ENCODE data around the gene DUSP7.

The DUSP7 gene

DNA sequence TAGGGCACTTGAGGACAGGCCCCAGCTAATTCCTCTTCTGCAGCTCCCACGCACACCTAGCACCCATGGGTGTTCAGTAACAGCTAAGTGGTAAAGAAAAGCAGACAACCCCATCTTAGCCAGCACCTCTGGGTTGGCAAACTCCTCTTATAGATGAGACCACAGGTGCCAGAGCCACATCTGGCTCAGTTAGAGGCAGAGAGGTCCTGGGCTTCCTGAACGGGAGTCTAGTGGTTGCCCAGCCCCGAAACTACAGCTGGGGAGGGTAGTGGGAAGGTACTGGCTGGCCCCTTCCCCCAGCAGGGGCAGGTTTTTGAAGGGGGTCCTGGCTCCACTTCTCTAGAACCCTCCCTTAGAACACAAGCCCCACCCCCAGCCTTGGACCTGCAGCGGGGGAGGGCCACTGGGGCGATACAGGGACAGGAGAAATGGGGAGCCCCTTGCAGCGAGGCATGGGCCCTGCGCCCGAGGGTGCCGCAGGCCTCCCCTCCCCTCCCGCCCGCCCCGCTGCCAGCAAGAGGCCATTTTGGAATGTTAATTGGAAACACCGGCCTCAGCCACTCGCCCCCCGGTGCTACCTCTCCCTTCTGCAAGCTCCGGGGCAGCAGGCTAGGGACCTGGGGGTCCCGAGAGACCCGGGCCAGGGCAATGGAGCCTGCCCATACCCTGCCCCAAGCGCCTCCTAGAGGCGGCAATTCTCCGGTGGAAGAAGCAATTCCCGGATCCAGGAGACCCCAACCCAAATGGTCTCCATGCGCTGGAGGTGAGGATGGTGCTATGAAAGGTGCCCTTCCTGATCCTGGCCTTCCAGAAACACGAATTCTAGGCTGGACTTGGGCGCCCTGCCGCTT is 1.5 kb downstream of the DUSP7 start:
- peak; percentile 35 for DNase-seq (ENCODE audit: low read depth)
- H3K4me3 ChIP-seq (ENCODE audit: low read length): peak overlapping the region; percentile 87
- TF ChIP-seq, protein P1, sequence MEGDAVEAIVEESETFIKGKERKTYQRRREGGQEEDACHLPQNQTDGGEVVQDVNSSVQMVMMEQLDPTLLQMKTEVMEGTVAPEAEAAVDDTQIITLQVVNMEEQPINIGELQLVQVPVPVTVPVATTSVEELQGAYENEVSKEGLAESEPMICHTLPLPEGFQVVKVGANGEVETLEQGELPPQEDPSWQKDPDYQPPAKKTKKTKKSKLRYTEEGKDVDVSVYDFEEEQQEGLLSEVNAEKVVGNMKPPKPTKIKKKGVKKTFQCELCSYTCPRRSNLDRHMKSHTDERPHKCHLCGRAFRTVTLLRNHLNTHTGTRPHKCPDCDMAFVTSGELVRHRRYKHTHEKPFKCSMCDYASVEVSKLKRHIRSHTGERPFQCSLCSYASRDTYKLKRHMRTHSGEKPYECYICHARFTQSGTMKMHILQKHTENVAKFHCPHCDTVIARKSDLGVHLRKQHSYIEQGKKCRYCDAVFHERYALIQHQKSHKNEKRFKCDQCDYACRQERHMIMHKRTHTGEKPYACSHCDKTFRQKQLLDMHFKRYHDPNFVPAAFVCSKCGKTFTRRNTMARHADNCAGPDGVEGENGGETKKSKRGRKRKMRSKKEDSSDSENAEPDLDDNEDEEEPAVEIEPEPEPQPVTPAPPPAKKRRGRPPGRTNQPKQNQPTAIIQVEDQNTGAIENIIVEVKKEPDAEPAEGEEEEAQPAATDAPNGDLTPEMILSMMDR (IDR thresholded peaks at IDR 0.05; ENCODE audit: insufficient read depth, low read depth, low read length, missing control alignments): peak; percentile 27

- TF ChIP-seq, protein P1 (IDR thresholded peaks at IDR 0.05; ENCODE audit: insufficient read depth, low read depth, low read length, missing control alignments): peak; percentile 64
- peak; percentile 100 for DNase-seq (ENCODE audit: low read depth)
- peak overlapping the region; percentile 87 for H3K4me3 ChIP-seq (ENCODE audit: low read length)
Measured at GRCh38 chr3:52053307-52054304, 2.8 kb downstream of the DUSP7 start.

- DNase-seq (ENCODE audit: low read depth): peak; percentile 77
Measured at GRCh38 chr3:52052831-52053306, 3.5 kb downstream of the DUSP7 start.

GRCh38 chr3:52051444-52051843 is 4.9 kb downstream of the DUSP7 start:
- no peak overlapping the region for H3K4me3 ChIP-seq (ENCODE audit: low read length)
- no peak for DNase-seq (ENCODE audit: low read depth)
- TF ChIP-seq, protein P1 (IDR thresholded peaks at IDR 0.05; ENCODE audit: insufficient read depth, low read depth, low read length, missing control alignments): no peak

More at GRCh38 chr3:52052831-52053306, 3.5 kb downstream of the DUSP7 start:
- TF ChIP-seq, protein P1 (IDR thresholded peaks at IDR 0.05; ENCODE audit: insufficient read depth, low read depth, low read length, missing control alignments): peak; percentile 33
- peak overlapping the region; percentile 87 for H3K4me3 ChIP-seq (ENCODE audit: low read length)

DNA sequence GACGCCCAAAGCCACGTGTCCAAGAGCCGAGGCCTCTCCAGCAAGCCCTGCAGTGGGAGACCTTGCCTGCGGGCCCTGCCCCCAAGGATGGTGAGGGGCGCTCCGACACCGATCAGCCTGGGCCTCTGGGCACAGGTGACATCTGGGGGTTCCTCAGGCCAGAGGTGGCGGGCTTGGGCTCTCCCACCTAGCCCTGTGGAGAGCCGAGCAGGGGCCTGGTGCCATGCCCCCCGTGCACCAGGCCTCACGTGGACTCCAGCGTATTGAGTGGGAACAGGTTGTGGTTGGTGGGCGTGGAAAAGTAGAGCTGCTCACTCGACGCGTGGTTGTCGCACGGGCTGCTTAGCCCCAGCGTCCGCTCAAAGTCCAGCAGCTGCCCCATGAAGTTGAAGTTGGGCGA is 5.8 kb downstream of the DUSP7 start:
- TF ChIP-seq, protein P1 (IDR thresholded peaks at IDR 0.05; ENCODE audit: insufficient read depth, low read depth, low read length, missing control alignments): no peak
- H3K4me3 ChIP-seq (ENCODE audit: low read length): no peak overlapping the region
- no peak for DNase-seq (ENCODE audit: low read depth)

- TF ChIP-seq, protein P1 (IDR thresholded peaks at IDR 0.05; ENCODE audit: insufficient read depth, low read depth, low read length, missing control alignments): no peak
- no peak for DNase-seq (ENCODE audit: low read depth)
- no peak overlapping the region for H3K4me3 ChIP-seq (ENCODE audit: low read length)
Measured at GRCh38 chr3:52049503-52049902, 6.9 kb downstream of the DUSP7 start.

Data from epithelial cell of esophagus (primary cell).